Neural cell (in vitro differentiated cells): Measurements from ENCODE around the gene SPINK2. TPM values are rescaled to one million over a fixed set of nuclear protein-coding genes. Genes with fewer than 3 reads are reported as not detected.

Experiments used
- H2AFZ ChIP-seq: fragments of 200-600, 300-800 bp; sonication (generic), shearing (Covaris generic); 2 replicates; pipeline ENCODE4 v1.6.0; 2014; ENCODE audit warnings: low read depth, mild to moderate bottlenecking, antibody characterized with exemption, low read length, moderate library complexity
- H3F3A ChIP-seq: fragments of 200-600 bp; shearing (Covaris generic); 2 replicates; pipeline ENCODE4 v1.6.1; 2016; ENCODE audit warnings: mild to moderate bottlenecking, moderate library complexity, mixed read lengths, antibody characterized with exemption, low read length; ENCODE audit not compliant: insufficient read depth, poor library complexity, severe bottlenecking
- H3K27ac ChIP-seq: fragments of 200-600, 300-800 bp; sonication (generic), shearing (Covaris generic); 2 replicates; pipeline ENCODE4 v1.5.1; 2014; ENCODE audit warnings: mild to moderate bottlenecking, low read length, moderate library complexity
- H3K27me3 ChIP-seq: fragments of 300-800, 200-600 bp; sonication (generic), shearing (Covaris generic); 2 replicates; pipeline ENCODE4 v1.6.0; 2014; ENCODE audit warnings: mild to moderate bottlenecking, low read depth, low read length, moderate library complexity; ENCODE audit not compliant: insufficient read depth
- H3K36me3 ChIP-seq: fragments of 300-800, 200-600 bp; sonication (generic), shearing (Covaris generic); 2 replicates; pipeline ENCODE4 v1.5.1; 2014; ENCODE audit warnings: mild to moderate bottlenecking, antibody characterized with exemption, low read length, moderate library complexity; ENCODE audit not compliant: insufficient read depth
- H3K4me2 ChIP-seq: fragments of 300-800, 200-600 bp; sonication (generic), shearing (Covaris generic); 2 replicates; pipeline ENCODE4 v1.6.0; 2014; ENCODE audit warnings: mild to moderate bottlenecking, low read length
- H3K4me3 ChIP-seq: fragments of 300-800, 200-600 bp; sonication (generic), shearing (Covaris generic); 2 replicates; pipeline ENCODE4 v1.5.1; 2014; ENCODE audit warnings: mild to moderate bottlenecking, low read length, moderate library complexity
- H3K79me2 ChIP-seq: fragments of 200-600 bp; shearing (Covaris generic); replicated peaks from 2 replicates; pipeline ENCODE4 v1.6.0; 2014; ENCODE audit warnings: mild to moderate bottlenecking, low read length, moderate library complexity; ENCODE audit not compliant: insufficient read depth
- H3K9ac ChIP-seq: fragments of 300-800, 200-600 bp; sonication (generic), shearing (Covaris generic); 2 replicates; pipeline ENCODE4 v1.6.1; 2016; ENCODE audit warnings: mild to moderate bottlenecking, low read length, mixed read lengths
- H3K9me2 ChIP-seq: fragments of 200-600 bp; shearing (Covaris generic); 2 replicates; pipeline ENCODE4 v1.6.1; 2016; ENCODE audit warnings: mild to moderate bottlenecking, low read length, mixed read lengths; ENCODE audit not compliant: insufficient read depth
- H3K9me3 ChIP-seq: fragments of 200-600, 300-800 bp; sonication (generic), shearing (Covaris generic); 2 replicates; pipeline ENCODE4 v1.6.1; 2016; ENCODE audit warnings: mild to moderate bottlenecking, mixed run types, low read length, moderate library complexity, mixed read lengths
- H4K20me1 ChIP-seq: fragments of 200-600 bp; shearing (Covaris generic); 2 replicates; pipeline ENCODE4 v1.6.1; 2016; ENCODE audit warnings: mild to moderate bottlenecking, mixed run types; ENCODE audit not compliant: insufficient read depth
- CTCF ChIP-seq: fragments of 450-650 bp; IDR thresholded peaks from 2 replicates; pipeline ENCODE4 v1.5.1; 2014; ENCODE audit warnings: antibody characterized with exemption, mild to moderate bottlenecking, moderate library complexity; ENCODE audit not compliant: poor library complexity, severe bottlenecking
- EP300 ChIP-seq: fragments of 450-650 bp; conservative IDR thresholded peaks from 2 replicates; pipeline ENCODE4 v1.6.1; 2014; ENCODE audit warnings: antibody characterized with exemption, mild to moderate bottlenecking, moderate library complexity; ENCODE audit not compliant: poor library complexity, severe bottlenecking
- EZH2 ChIP-seq: fragments of 200-600, 300-800 bp; shearing (Covaris generic), sonication (generic); IDR thresholded peaks from 2 replicates; pipeline ENCODE4 v1.6.1; 2014; ENCODE audit warnings: antibody characterized with exemption, low read length, borderline replicate concordance, mild to moderate bottlenecking; ENCODE audit not compliant: insufficient read depth, poor library complexity, severe bottlenecking
- MXI1 ChIP-seq: fragments of 450-650 bp; conservative IDR thresholded peaks from 2 replicates; pipeline ENCODE4 v1.6.1; 2014; ENCODE audit warnings: antibody characterized with exemption, mild to moderate bottlenecking; ENCODE audit not compliant: poor library complexity, severe bottlenecking
- RAD21 ChIP-seq: fragments of 450-650 bp; conservative IDR thresholded peaks from 2 replicates; pipeline ENCODE4 v1.6.1; 2014; ENCODE audit warnings: antibody characterized with exemption, mild to moderate bottlenecking, moderate library complexity
- SMC3 ChIP-seq: fragments of 450-650 bp; conservative IDR thresholded peaks from 2 replicates; pipeline ENCODE4 v1.6.1; 2014; ENCODE audit warnings: antibody characterized with exemption, mild to moderate bottlenecking, moderate library complexity; ENCODE audit not compliant: poor library complexity
- TAF1 ChIP-seq: IDR thresholded peaks from 2 replicates; pipeline ENCODE4 v1.6.1; 2012; ENCODE audit warnings: low read depth
- polyA plus RNA-seq: library from polyadenylated mRNA; depleted of rRNA; stranded (reverse); fragments of >200 nt; gene quantifications from 2 replicates; pipeline ENCODE4 v1.2.3, GENCODE V29; 2014

SPINK2 gene
- polyA plus RNA-seq, 1 donor from 2014 or later = 1.4 TPM

DNA sequence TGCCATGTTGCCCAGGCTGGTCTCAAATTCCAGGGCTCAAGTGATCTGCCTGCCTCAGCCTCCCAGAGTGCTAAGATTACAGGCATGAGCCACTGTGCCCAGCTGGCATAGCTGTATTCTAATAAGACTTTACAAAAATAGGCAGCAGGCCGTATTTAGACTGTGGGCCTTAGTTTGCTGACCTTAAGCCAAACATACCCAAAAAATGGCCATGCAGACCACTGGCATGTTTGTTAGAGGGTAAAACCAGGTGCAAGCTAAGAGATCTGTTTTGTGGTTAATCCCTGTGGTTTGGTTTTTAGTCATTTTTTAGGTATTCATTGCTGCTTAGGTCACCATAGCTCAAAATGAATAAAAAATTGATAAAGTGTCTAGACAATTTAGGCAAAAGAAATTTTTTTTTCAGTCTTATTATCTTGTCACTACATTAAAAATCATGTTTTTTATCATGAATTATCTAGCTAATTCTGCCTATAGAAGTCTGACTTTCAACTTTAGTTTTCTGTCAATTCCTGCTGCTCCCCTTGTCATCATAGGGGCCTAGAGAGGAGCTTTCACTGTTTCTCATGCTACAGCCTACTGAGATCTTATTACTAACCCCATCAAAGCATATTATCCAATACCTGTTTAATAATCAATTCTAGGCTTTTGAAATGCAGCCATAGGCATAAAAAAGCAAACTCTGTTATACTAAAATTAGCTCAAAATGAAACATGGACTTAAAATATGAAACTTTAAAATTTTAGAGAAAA, 7.5 kb upstream of the SPINK2 start:
- no peak for TF ChIP-seq RAD21
- Histone ChIP-seq H3K27me3 (peaks cover 2% of the 10 kb centered on the region), H3K9ac (no peak overlapping the region), H3K36me3 (no peaks in the 10 kb centered on the region), H3K9me3 (no peaks in the 10 kb centered on the region), H3K4me3 (no peak overlapping the region), H4K20me1 (no peaks in the 10 kb centered on the region), H3F3A (no peaks in the 10 kb centered on the region), H3K79me2 (no peaks in the 10 kb centered on the region), H2AFZ (no peak overlapping the region), H3K4me2 (no peak overlapping the region), H3K27ac (no peak overlapping the region), H3K9me2 (no peaks in the 10 kb centered on the region)

- no peaks in the 10 kb centered on the region for H3K79me2 ChIP-seq
- no peak overlapping the region for H3K9ac ChIP-seq
- no peak for TF ChIP-seq EP300
- no peak for TF ChIP-seq TAF1
- no peak for TF ChIP-seq EZH2
- no peak for TF ChIP-seq CTCF
- no peak overlapping the region for H3K4me2 ChIP-seq
- H3K9me3 ChIP-seq = no peaks in the 10 kb centered on the region
- no peaks in the 10 kb centered on the region for H4K20me1 ChIP-seq
- H3K4me3 ChIP-seq = no peak overlapping the region
- no peaks in the 10 kb centered on the region for H3K9me2 ChIP-seq
- no peaks in the 10 kb centered on the region for H3F3A ChIP-seq
- no peak overlapping the region for H3K27ac ChIP-seq
- H3K36me3 ChIP-seq = no peaks in the 10 kb centered on the region
- peaks cover 33% of the 10 kb centered on the region for H3K27me3 ChIP-seq
- H2AFZ ChIP-seq = no peak overlapping the region
Measured at GRCh38 chr4:56823933-56824600, 2.6 kb upstream of the SPINK2 start.

DNA sequence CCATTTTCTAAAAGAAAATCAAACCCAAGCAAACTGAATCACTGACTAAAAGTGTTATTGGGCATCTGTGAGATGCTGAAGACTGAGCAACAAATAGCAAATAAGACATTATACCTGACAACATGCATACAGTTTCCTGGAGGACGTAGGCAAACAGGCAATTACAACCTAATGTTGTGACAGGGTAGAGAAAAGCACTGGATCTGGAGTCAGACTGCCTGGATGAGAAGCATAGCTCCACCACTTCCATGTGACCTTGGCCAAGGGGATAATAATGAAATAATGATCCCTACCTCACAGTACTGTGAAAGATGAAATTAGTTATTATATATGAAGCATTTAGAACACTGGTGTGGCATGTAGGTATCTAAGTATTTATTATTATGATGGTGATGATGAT, 2.7 kb downstream of the SPINK2 start:
- Histone ChIP-seq H3K27ac (no peak overlapping the region), H3K79me2 (no peaks in the 10 kb centered on the region)

More for the DNA sequence above, 2.7 kb downstream of the SPINK2 start:
- Histone ChIP-seq H3K9ac (no peak overlapping the region), H2AFZ (no peak overlapping the region), H3K36me3 (no peaks in the 10 kb centered on the region), H3K9me3 (no peaks in the 10 kb centered on the region), H4K20me1 (no peaks in the 10 kb centered on the region), H3K9me2 (no peaks in the 10 kb centered on the region), H3F3A (no peaks in the 10 kb centered on the region), H3K4me2 (no peak overlapping the region), H3K27me3 (peaks cover 31% of the 10 kb centered on the region), H3K4me3 (no peak overlapping the region)
- TF ChIP-seq MXI1 (no peak), EP300 (no peak), CTCF (no peak), TAF1 (no peak), SMC3 (no peak), EZH2 (no peak)
